A549 treated with AZD9567 at 1 μM for 4 hours (cell line): ENCODE results near the gene TMTC1. TPM values are rescaled to one million over a fixed set of nuclear protein-coding genes. Genes with fewer than 3 reads are reported as not detected.

Experiments used
- total RNA-seq: library from RNA; stranded (reverse); fragments of 200-300 nt; extraction: Qiagen RNA extraction; gene quantifications from 5 replicates; pipeline ENCODE4 v1.2.3, GENCODE V29; 2022; ENCODE audit not compliant: insufficient read depth

The TMTC1 gene
- total RNA-seq, result 0.02 to 0.14 TPM (median 0.02 TPM) in 3 of 5 replicates, not detected in the others

GRCh38 chr12:29783773-29784666, at the start of gene TMTC1:
Gene TMTC1 (minus strand): TSS chr12:29783942. CDS start chr12:29783751, 191 bp downstream.

GRCh38 chr12:29497588-29497987, 286.2 kb downstream of the TMTC1 start, which contains the start of gene OVCH1:
Gene OVCH1 (minus strand): TSS chr12:29497686. CDS start chr12:29497686, 0 bp downstream.

